ENCODE results near the gene ANKS4B.

ANKS4B gene

DNA sequence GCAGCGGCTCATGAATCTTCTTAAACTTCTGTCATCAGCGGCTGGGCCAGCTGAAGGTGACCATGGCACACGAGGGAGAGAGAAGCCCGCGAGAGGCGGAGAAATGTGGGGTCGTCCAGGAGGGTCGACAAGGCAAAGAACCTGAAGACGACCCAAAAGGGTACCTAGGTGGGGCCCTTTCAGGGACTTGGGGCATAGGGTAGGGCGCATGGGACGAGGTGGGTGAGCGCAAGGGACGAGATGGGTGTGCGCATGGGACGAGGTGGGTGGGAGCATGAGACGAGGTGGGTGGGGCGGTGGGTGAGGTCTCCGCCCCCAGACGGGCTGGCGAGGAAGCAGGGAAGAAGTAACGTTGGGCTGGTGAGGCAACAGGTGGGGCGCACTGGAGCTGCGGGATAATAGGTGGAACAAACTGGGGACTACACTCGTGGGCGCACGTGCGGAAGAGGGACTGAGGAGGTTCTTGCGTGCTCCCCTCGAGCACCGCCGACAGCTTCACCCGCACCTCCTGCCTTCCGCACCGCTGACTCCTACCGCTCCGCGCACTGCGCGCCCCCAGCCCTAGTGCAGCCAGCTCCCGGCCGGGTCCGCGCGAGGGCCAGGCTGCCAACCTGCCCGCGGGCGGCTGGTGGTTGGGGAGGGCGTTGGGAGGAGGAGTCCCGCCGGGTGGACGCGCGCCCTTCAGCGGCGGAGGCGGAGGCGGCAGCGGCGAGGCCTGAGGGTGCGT, 67.8 kb downstream of the ANKS4B start:
- DNase-seq = peak; percentile 24 to 28

- no peak for DNase-seq
These were observed 68.4 kb downstream of the ANKS4B start for GRCh38 chr16:21301895-21302291.

DNA sequence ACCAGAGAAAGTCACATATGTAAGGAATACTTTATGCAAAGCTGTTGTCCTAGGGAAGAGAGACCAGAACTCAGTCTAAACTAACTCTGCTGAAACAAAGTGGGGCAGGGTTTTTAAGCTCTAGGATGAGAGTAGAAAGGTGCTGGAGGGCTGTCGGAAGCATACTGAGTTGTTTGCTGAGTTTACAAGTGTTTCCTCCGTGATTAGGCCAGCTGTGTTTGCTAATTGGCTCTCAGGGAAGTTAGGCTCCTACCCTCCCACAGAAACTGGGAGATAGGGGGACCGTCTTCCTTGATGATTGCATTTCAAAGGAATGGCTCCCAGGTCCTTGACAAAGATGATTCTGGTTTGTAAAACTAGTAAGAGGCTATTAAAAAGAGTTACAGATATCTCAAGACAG, 69.0 kb downstream of the ANKS4B start:
- no peak for DNase-seq

DNA sequence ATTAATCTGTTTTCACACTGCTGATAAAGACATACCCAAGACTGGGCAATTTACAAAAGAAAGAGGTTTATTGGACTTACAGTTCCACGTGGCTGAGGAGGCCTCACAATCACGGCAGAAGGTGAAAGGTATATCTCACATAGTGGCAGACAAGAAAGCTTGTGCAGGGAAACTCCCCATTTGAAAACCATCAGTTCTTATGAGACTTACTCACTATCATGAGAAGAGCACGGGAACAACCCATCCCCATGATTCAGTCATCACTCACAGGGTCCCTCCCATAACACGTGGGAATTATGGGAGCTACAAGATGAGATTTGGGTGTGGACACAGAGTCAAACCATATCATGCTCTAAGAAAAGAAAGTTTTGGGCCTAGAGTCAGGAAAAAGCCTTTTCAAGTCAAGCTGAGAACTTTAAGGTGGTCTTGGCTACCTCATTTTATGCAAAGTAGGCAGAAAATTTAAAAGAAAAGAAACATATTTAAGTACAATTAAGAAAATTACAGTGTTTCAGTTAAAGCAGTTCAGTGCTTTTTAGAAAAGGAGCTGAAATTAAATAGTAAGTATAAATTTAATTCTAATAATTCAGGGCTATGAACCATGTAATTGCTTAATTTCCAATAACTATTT, 69.5 kb downstream of the ANKS4B start:
- DNase-seq = no peak

Data from Kasumi-1 (cell line).